A673 (cell line): Measurements from ENCODE around the gene FADS6.

Experiments
- EZH2 ChIP-seq: fragments of 200-600 bp; sonication (generic); IDR thresholded peaks from 2 replicates; pipeline ENCODE4 v1.6.1; 2017; ENCODE audit warnings: borderline replicate concordance, low read depth, mild to moderate bottlenecking, mixed read lengths, antibody characterized with exemption, low read length; ENCODE audit not compliant: poor library complexity, severe bottlenecking
- TF ChIP-seq, protein P1 (sequence below): fragments of 300-800, 200-600 bp; sonication (generic); conservative IDR thresholded peaks from 2 replicates; pipeline ENCODE4 v1.5.1; 2017; ENCODE audit warnings: low read depth, mild to moderate bottlenecking, antibody characterized with exemption, low read length, moderate library complexity, mixed read lengths

- TF ChIP-seq, protein P1, sequence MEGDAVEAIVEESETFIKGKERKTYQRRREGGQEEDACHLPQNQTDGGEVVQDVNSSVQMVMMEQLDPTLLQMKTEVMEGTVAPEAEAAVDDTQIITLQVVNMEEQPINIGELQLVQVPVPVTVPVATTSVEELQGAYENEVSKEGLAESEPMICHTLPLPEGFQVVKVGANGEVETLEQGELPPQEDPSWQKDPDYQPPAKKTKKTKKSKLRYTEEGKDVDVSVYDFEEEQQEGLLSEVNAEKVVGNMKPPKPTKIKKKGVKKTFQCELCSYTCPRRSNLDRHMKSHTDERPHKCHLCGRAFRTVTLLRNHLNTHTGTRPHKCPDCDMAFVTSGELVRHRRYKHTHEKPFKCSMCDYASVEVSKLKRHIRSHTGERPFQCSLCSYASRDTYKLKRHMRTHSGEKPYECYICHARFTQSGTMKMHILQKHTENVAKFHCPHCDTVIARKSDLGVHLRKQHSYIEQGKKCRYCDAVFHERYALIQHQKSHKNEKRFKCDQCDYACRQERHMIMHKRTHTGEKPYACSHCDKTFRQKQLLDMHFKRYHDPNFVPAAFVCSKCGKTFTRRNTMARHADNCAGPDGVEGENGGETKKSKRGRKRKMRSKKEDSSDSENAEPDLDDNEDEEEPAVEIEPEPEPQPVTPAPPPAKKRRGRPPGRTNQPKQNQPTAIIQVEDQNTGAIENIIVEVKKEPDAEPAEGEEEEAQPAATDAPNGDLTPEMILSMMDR = no peak
- TF ChIP-seq EZH2 = peak; percentile 26
Measured at GRCh38 chr17:74860229-74860871, 33.1 kb downstream of the FADS6 start.
